Lower lobe of right lung (tissue), 2 donors: ENCODE results near the gene FGF14. TPM values are rescaled to one million over a fixed set of nuclear protein-coding genes. Genes with fewer than 3 reads are reported as not detected.

ENCODE experiments used
- ATAC-seq, 2 donors: fragments of 200-7000 bp; cut with Tn5 transposase; one replicate each; pipeline ENCODE4 v1.9.1; 2020 to 2022; ENCODE audit warnings: mild to moderate bottlenecking in 2 of 2, moderate library complexity in 2 of 2
- DNase-seq: peaks from one replicate; pipeline ENCODE4 v3.0.0-alpha.2; 2020
- H3K27ac ChIP-seq: fragments of 200-600 bp; one replicate; pipeline ENCODE4 v1.8.0; 2022
- H3K27me3 ChIP-seq: fragments of 200-600 bp; one replicate; pipeline ENCODE4 v1.8.0; 2022; ENCODE audit warnings: low read depth
- H3K36me3 ChIP-seq: fragments of 200-600 bp; one replicate; pipeline ENCODE4 v1.8.0; 2022; ENCODE audit warnings: mild to moderate bottlenecking
- H3K4me1 ChIP-seq: fragments of 200-600 bp; one replicate; pipeline ENCODE4 v1.8.0; 2022
- H3K4me3 ChIP-seq: fragments of 200-600 bp; one replicate; pipeline ENCODE4 v1.8.0; 2022; ENCODE audit warnings: mild to moderate bottlenecking
- H3K9me3 ChIP-seq: fragments of 200-600 bp; one replicate; pipeline ENCODE4 v1.8.0; 2022
- CTCF ChIP-seq: fragments of 200-600 bp; IDR thresholded peaks from one replicate; pipeline ENCODE4 v1.8.0; 2022; ENCODE audit warnings: antibody characterized with exemption, mild to moderate bottlenecking
- intact Hi-C: fragments of 100-400 bp; cut with DNase I; formaldehyde crosslinking; loops from one replicate; pipeline ENCODE4 v1.11.0; 2022
- total RNA-seq: library from RNA; stranded (reverse); fragmentation: NEBNext Ultra II Directional; extraction: Animal tissue kit (Norgen Biotek cat#: 25700); gene quantifications from one replicate; pipeline ENCODE4 v1.2.1, GENCODE V29; 2021
- donor health status: DM: no; HTN: yes; CAD: no; lungs with severe emphysema.

The FGF14 gene
- total RNA-seq, 1 donor from 2014 or later: 5.0 TPM

GRCh38 chr13:102367836-102368235, 34.0 kb downstream of the FGF14 start:
- ATAC-seq: no peak
- Histone ChIP-seq H3K27me3 (no peaks in the 10 kb centered on the region), H3K9me3 (no peaks in the 10 kb centered on the region), H3K4me3 (no peak overlapping the region), H3K27ac (no peak overlapping the region), H3K36me3 (no peaks in the 10 kb centered on the region), H3K4me1 (no peaks in the 10 kb centered on the region)
- intact Hi-C loops: no loop called here
- no peak for DNase-seq
- TF ChIP-seq CTCF: no peak

- no peak for TF ChIP-seq CTCF
- Histone ChIP-seq H3K4me1 (no peaks in the 10 kb centered on the region), H3K9me3 (no peaks in the 10 kb centered on the region), H3K27me3 (no peaks in the 10 kb centered on the region), H3K4me3 (no peak overlapping the region), H3K36me3 (no peaks in the 10 kb centered on the region), H3K27ac (no peak overlapping the region)
- DNase-seq (no peak), ATAC-seq (no peak)
- intact Hi-C loops: no loop called here
Measured at GRCh38 chr13:102361113-102361512, 40.7 kb downstream of the FGF14 start.

GRCh38 chr13:102359264-102359663, 42.6 kb downstream of the FGF14 start:
- intact Hi-C loops: no loop called here
- Histone ChIP-seq H3K4me3 (no peak overlapping the region), H3K36me3 (no peaks in the 10 kb centered on the region), H3K27ac (no peak overlapping the region), H3K9me3 (no peaks in the 10 kb centered on the region), H3K4me1 (no peaks in the 10 kb centered on the region), H3K27me3 (no peaks in the 10 kb centered on the region)
- ATAC-seq: no peak
- no peak for DNase-seq
- TF ChIP-seq CTCF: no peak

- Histone ChIP-seq H3K36me3 (no peaks in the 10 kb centered on the region), H3K9me3 (no peaks in the 10 kb centered on the region), H3K4me1 (no peaks in the 10 kb centered on the region), H3K27ac (no peak overlapping the region), H3K4me3 (no peak overlapping the region), H3K27me3 (no peaks in the 10 kb centered on the region)
- ATAC-seq (no peak), DNase-seq (no peak)
- intact Hi-C loops: no loop called here
- no peak for TF ChIP-seq CTCF
Measured at GRCh38 chr13:102355251-102355650, 46.6 kb downstream of the FGF14 start.

- H3K9me3 ChIP-seq: no peaks in the 10 kb centered on the region
- no peaks in the 10 kb centered on the region for H3K36me3 ChIP-seq
- intact Hi-C loops: no loop called here
- H3K27ac ChIP-seq: no peak overlapping the region
- no peak overlapping the region for H3K4me3 ChIP-seq
- no peak for TF ChIP-seq CTCF
- H3K27me3 ChIP-seq: no peaks in the 10 kb centered on the region
- H3K4me1 ChIP-seq: no peaks in the 10 kb centered on the region
- ATAC-seq: no peak
- DNase-seq: no peak
Measured at GRCh38 chr13:102354011-102354410, 47.8 kb downstream of the FGF14 start.

GRCh38 chr13:102351521-102351920, 50.3 kb downstream of the FGF14 start:
- Histone ChIP-seq H3K4me1 (no peaks in the 10 kb centered on the region), H3K9me3 (no peaks in the 10 kb centered on the region), H3K4me3 (no peak overlapping the region), H3K27ac (no peak overlapping the region), H3K27me3 (no peaks in the 10 kb centered on the region), H3K36me3 (no peaks in the 10 kb centered on the region)
- DNase-seq: no peak
- intact Hi-C loops: no loop called here
- ATAC-seq: no peak
- no peak for TF ChIP-seq CTCF
